Stimulated activated CD8-positive, alpha-beta memory T cell treated with anti-CD3 and anti-CD28 coated beads, Interleukin-15, amount 100 ng/mL, for 24 hours (primary cell): ENCODE measurements around the gene DLG4.

ENCODE experiments used
- DNase-seq: peaks from one replicate; pipeline ENCODE4 v3.0.0-alpha.2; 2020; ENCODE audit warnings: low read depth

The DLG4 gene

GRCh38 chr17:7156342-7156940, 63.2 kb downstream of the DLG4 start:
- DNase-seq, result no peak

GRCh38 chr17:7147772-7148171, 71.9 kb downstream of the DLG4 start:
- DNase-seq, result no peak

- DNase-seq, result no peak
Observed at GRCh38 chr17:7146115-7146514, 73.5 kb downstream of the DLG4 start.

GRCh38 chr17:7144213-7144612, 75.4 kb downstream of the DLG4 start:
- no peak for DNase-seq

- DNase-seq, result no peak
Observed at GRCh38 chr17:7141824-7142223, 77.8 kb downstream of the DLG4 start.

- DNase-seq, result no peak
Observed at GRCh38 chr17:7139400-7139799, 80.2 kb downstream of the DLG4 start.

- no peak for DNase-seq
Observed at GRCh38 chr17:7138800-7139381, 80.7 kb downstream of the DLG4 start.

- DNase-seq, result no peak
Observed at GRCh38 chr17:7137171-7137943, 82.3 kb downstream of the DLG4 start.
